ENCODE results near the gene PPP1R8. TPM values are rescaled to one million over a fixed set of nuclear protein-coding genes. Genes with fewer than 3 reads are reported as not detected.
A peak's percentile ranks its signal among the peaks of the same experiment; 100 is the strongest.

The PPP1R8 gene
- total and polyA plus RNA-seq, 9 donors: 24.9 to 49.0 (median 37.4) TPM

- DNase-seq: peak; percentile 54 to 85 (median 65)
- no peaks in the 10 kb centered on the region for H3K36me3 ChIP-seq
- H3K9me3 ChIP-seq: no peaks in the 10 kb centered on the region
- no peak overlapping the region for H3K4me3 ChIP-seq
- H3K27me3 ChIP-seq: no peaks in the 10 kb centered on the region
- 27 to 29% (median 27%) methylated on average over 10 of the region's 10 CpGs for WGBS, 3 donors
- H3K27ac ChIP-seq: no peak overlapping the region
- TF ChIP-seq EP300 (IDR thresholded peaks at IDR 0.05): no peak
- TF ChIP-seq POLR2A (IDR thresholded peaks at IDR 0.05): no peak
- TF ChIP-seq, protein P1, sequence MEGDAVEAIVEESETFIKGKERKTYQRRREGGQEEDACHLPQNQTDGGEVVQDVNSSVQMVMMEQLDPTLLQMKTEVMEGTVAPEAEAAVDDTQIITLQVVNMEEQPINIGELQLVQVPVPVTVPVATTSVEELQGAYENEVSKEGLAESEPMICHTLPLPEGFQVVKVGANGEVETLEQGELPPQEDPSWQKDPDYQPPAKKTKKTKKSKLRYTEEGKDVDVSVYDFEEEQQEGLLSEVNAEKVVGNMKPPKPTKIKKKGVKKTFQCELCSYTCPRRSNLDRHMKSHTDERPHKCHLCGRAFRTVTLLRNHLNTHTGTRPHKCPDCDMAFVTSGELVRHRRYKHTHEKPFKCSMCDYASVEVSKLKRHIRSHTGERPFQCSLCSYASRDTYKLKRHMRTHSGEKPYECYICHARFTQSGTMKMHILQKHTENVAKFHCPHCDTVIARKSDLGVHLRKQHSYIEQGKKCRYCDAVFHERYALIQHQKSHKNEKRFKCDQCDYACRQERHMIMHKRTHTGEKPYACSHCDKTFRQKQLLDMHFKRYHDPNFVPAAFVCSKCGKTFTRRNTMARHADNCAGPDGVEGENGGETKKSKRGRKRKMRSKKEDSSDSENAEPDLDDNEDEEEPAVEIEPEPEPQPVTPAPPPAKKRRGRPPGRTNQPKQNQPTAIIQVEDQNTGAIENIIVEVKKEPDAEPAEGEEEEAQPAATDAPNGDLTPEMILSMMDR (IDR thresholded peaks at IDR 0.05): peak; percentile 16 to 61 (median 29)
- no peaks in the 10 kb centered on the region for H3K4me1 ChIP-seq (ENCODE audit: insufficient read depth)
- intact Hi-C loops (cut with DNase I): no loop called here
These were observed 27.7 kb downstream of the PPP1R8 start for GRCh38 chr1:27858072-27858948.

GRCh38 chr1:27858949-27859576, 28.5 kb downstream of the PPP1R8 start:
- Histone ChIP-seq H3K27me3 (no peaks in the 10 kb centered on the region), H3K36me3 (no peaks in the 10 kb centered on the region), H3K4me3 (no peak overlapping the region), H3K27ac (no peak overlapping the region), H3K4me1 (ENCODE audit: insufficient read depth) (no peaks in the 10 kb centered on the region), H3K9me3 (no peaks in the 10 kb centered on the region)
- intact Hi-C loops (cut with DNase I): no loop called here
- WGBS, 3 donors: 86 to 91% (median 88%) methylated on average over 14 of the region's 14 CpGs
- no peak for DNase-seq
- TF ChIP-seq POLR2A (IDR thresholded peaks at IDR 0.05) (no peak), EP300 (IDR thresholded peaks at IDR 0.05) (no peak)
- TF ChIP-seq, protein P1 (IDR thresholded peaks at IDR 0.05): no peak

- 90 to 93% (median 92%) methylated on average over 10 of the region's 10 CpGs for WGBS, 3 donors
- intact Hi-C loops (cut with DNase I): loop anchor here in 1 of 4 donors (10.0 kb wide), 1 partner anchor 113 kb away; no protein-coding TSS in a partner anchor
These were observed 30.9 kb downstream of the PPP1R8 start for GRCh38 chr1:27861436-27861835.

GRCh38 chr1:27862004-27862403, 31.4 kb downstream of the PPP1R8 start:
- Histone ChIP-seq H3K36me3 (no peaks in the 10 kb centered on the region), H3K4me1 (ENCODE audit: insufficient read depth) (no peaks in the 10 kb centered on the region), H3K4me3 (no peak overlapping the region), H3K9me3 (no peaks in the 10 kb centered on the region), H3K27me3 (no peaks in the 10 kb centered on the region), H3K27ac (no peak overlapping the region)
- no peak for TF ChIP-seq EP300 (IDR thresholded peaks at IDR 0.05)
- TF ChIP-seq, protein P1 (IDR thresholded peaks at IDR 0.05): no peak
- no peak for TF ChIP-seq POLR2A (IDR thresholded peaks at IDR 0.05)
- WGBS, 3 donors: 64 to 75% (median 75%) methylated on average over 3 of the region's 3 CpGs
- DNase-seq: no peak
- intact Hi-C loops (cut with DNase I): loop anchor here in 1 of 4 donors (10.0 kb wide), 1 partner anchor 113 kb away; no protein-coding TSS in a partner anchor

More at GRCh38 chr1:27861436-27861835, 30.9 kb downstream of the PPP1R8 start:
- Histone ChIP-seq H3K27me3 (no peaks in the 10 kb centered on the region), H3K36me3 (no peaks in the 10 kb centered on the region), H3K27ac (no peak overlapping the region), H3K4me1 (ENCODE audit: insufficient read depth) (no peaks in the 10 kb centered on the region), H3K4me3 (no peak overlapping the region), H3K9me3 (no peaks in the 10 kb centered on the region)
- DNase-seq: no peak
- TF ChIP-seq, protein P1 (IDR thresholded peaks at IDR 0.05): no peak
- TF ChIP-seq POLR2A (IDR thresholded peaks at IDR 0.05): no peak
- no peak for TF ChIP-seq EP300 (IDR thresholded peaks at IDR 0.05)

Measured in ovary (tissue), 9 donors.